HG03457 (cell line): ENCODE data around the gene GGT1.
A peak's percentile ranks its signal among the peaks of the same experiment; 100 is the strongest.
"Not testable (repeated sequence)": the region's sequence is repeated elsewhere in the genome, so short reads cannot be mapped to it uniquely, and the experiment has no call there.

Experiments used
- ATAC-seq: cut with Tn5 transposase; IDR thresholded peaks from one replicate; pipeline ENCODE4 v1.9.1; 2021; ENCODE audit warnings: moderate number of reproducible peaks; ENCODE audit not compliant: unreplicated experiment

Gene GGT1

DNA sequence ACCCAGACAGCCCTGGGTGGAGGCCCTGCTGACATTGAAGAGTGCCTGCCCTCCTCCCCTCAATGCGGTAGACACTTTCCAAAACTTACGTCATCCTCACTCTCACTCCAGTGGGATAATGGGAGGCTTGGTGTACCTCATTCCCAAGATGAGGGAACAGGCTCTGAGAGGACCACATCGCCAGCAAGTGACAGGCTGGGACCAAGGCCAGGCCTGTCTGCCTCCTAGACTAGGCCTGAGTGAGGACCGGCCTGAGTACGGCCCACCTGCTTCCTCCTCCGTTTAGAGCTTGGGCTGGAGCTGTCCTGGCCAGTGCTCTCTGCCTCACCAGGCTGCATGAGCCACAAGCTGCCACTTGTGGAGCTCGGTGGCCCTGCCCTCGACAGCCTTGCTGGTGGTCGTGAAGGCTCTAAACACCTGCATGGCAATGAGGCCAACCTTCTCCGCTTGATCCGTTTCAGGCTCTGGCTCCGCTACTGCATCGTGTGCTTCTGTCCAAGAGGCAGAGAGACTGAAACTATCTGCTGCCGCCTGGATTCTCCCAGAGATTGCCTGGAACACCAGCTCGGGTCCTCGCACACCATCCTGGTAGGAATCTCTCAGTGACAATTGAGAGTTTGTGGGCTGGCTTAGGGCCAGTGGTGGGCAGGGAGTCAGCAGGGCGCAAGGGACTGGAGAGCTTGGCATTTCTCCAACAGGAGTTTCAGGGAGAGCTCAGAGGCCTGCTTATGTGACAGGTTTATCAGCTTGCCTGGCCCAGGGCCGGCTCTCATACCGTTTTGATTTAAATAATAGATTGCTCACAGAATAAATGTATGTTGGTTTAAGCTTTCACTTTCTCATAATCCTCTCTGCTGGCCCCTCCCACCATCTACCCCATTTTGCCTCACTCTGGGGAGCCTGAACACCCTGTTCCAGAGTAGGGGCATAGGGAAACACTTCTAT is 19.5 kb upstream of the GGT1 start:
- ATAC-seq, result no peak

DNA sequence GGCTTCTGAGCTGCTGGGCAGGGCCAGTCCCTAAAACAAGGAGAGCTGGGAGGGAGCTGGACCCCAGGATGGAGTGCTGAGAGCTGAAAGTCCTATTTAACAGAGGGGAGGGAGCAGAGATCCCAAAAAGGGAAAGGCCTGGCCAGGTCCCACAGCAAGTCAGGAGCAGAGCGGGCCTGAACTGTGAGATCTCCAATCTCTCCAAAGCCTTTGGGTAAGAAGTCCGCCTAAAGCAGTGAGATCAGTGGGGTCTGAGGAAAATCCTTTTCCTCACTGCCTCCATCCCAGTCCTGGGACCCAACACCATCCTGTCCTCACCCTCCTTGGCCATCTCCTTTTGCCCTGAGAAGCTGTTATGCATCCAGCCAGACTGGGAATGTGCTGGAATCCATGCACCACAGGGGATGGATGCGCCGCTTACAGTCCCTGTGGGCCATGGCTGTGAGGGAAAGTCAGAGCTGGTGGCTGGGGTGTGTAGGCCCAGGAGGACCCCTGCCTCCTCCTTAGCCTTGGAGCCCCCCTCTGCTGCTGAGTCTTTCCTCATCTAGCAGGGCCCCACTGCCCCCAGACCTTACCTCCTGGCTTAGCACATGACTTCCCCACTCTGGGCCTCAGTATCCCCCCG is 18.7 kb upstream of the GGT1 start:
- ATAC-seq, result no peak

DNA sequence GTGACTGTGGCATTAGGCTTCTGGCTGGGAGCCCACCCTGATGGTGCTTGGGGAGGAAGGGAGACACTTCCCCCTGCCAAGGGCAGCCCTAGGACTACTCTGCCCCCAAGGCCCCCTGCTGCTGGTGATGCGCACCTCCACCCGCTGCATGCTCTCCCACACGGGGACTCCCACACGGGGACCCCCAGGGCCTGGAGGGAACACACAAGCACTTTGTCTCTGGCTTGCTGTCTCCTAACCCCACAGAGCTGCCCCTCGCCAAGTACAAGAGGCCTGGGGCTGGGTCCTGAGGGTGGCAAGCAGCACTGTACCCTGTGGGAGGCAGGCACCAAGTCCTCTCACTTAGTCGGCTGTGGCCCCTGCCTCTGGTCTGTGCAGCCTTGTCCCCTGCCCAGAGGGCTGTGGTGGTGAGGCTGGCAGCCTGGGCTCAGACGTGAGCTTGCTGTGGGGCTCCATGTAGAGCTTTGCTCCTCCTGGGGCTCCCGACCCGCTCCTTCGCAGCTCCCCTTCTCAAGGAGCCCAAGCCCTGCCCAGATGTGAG is 18.1 kb upstream of the GGT1 start:
- ATAC-seq, result no peak

DNA sequence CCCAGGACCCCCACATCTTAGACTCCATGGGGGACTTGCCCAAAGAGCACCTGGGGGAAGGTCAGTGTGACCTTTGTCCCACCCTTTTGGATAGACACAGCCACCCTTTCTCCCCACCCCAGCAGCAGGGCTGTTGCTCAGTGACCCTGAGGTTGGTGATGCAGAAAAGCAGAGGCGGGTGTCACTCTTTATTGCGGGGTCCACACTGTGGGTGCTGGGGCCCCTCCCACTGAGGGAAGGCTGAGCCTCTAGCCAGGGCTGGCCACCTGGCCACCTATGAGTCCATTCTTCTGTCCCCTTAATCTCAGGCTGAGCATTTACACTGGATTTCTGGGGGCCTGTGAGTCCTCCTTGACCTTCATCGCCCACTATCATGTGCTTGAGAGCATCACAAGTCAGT is 17.5 kb upstream of the GGT1 start:
- ATAC-seq, result no peak

DNA sequence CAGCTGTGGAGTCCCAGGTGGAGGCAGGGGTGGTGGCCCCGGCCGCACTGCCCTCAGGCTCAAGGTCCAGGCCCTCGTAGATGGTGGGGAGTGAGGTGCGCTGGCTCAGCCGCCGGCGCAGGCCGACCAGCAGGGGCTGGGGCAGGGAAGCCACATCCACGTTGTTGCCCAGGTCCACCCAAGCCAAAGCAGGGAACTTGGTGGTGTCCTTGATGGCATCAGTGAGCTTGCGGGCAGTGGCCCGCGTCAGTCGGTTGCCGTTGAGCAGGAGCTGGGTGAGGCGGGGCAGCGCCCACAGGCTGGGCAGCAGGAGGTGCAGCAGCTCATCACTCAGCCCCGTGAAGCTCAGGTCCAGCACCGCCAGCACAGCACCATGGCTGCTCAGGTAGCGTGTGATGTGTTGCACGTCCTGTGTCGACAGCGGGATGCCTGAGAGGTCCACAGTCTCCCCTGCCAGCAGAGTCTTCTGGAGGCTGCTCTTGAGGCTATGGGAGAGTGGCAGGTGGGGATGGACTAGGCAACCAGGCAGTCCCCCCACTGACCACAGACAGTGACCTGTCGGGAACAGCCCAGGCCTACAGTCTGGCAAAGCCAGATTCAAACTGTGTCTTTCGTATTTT is 17.0 kb upstream of the GGT1 start:
- no peak for ATAC-seq

DNA sequence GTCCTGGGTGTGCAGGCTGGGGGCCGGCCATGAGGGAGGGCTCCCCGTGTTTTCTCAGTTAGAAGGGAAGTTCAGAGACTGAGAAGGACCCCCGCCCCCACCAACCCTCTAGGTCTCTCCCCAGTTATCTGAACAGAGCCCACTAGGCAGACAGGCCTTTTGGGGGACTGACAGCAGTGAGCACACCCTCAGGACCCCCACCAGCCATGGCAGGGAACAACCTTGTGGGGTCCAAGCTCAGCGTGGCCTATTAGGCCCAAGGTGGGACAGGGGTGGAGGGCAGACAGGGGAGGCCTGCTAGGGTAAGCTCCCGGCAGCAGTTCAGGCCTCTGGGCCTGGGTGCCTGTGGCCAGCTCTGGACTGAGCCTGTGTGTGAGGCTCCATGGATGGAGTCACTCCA is 15.7 kb upstream of the GGT1 start:
- ATAC-seq, result no peak

DNA sequence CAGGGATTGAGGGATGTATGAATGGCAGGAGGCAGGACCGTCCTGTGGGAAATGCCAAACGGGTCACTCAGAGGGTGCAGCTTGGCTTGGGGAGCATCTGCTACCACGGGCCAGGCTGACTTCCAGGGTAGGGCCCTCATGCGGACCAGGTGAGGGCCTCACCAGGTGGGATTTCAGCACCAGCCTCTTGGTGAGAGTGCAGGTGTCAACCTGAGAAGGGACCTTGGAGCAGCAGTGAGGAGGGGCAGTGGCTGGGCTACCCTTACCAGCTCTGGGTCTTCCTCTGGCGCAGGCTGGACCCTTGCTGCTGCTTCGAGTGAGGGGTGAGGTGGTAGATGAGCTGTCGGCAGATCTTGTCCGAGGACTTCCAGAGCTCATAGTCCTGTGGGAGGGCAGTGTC is 15.0 kb upstream of the GGT1 start:
- no peak for ATAC-seq

DNA sequence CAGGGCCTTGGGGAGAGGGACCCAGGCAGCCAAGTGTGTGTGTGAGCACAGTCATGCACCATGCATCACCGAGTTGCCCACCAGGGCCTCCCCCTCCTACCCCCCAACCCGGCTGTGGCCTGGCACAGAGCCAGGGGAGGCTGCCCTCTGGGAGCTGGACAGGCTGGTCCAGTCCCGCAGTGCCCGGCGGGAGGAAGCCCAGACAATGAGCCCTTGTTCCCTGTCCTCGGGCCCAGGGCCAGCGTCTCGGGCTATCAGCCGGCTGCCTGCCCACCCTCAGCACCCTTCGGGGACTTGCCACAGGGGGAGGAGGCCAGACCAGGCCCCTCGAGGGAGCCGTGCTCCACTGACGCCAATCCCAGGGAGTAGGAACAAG is 14.6 kb upstream of the GGT1 start:
- ATAC-seq, result no peak

DNA sequence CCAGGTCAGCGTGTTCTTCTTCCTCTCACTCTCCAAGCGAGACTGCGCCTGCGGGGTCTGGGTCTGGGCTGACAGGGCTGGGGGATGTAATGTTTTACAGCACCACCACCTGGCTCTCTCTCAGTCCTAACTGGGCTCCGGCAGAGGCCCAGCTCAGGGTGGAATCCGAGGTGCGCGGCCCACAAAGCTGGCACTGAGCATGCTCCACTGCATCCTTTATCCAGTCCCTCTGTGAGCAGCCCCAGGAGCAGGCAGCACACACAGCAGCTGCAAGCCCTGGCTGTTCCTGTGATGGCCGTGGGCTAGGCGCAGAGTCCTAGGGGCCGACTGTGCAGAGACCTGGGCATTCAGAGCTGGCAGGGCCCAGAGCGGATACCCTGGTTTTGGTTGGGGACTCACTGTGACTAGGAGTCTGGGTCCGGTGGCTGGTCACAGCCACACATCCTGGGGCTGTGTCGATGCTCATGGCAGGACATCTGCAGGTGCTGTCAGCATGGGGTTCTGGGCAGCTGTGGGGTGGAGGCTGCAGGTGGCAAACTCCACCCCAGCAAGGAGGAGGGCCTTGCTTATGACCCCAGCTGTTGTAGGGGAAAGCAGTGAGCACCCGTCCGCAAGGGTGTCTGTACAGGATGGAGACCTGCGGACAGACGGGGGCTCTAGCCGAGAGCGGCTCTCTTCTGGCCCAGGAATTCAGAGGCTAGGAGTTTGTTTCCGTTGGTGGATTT is 14.1 kb upstream of the GGT1 start:
- ATAC-seq, result no peak

DNA sequence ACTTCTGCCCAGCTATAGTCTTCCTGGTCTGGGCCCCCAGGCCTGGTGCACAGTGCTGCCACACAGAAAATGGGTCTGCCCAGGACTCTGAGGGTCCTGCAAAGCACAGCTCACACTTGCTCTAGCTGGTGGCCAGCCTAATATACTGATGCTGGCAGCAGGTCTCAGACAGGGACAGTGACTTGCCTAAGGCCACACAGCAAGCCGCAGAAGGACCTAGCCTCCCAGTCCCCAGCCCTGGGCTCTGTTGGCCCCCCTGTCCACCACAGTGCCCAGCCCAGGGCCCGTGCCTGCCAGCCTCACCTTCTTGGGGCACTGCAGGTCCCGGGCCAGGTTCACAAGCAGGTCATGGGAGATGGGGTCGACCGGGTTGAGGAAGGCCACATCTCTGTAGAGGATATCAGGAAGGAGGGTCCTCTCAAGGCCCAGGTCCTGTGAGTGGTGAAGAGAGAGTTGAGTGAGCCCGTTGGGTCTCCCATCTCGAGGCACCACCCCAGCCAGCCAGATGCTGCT is 13.4 kb upstream of the GGT1 start:
- no peak for ATAC-seq

DNA sequence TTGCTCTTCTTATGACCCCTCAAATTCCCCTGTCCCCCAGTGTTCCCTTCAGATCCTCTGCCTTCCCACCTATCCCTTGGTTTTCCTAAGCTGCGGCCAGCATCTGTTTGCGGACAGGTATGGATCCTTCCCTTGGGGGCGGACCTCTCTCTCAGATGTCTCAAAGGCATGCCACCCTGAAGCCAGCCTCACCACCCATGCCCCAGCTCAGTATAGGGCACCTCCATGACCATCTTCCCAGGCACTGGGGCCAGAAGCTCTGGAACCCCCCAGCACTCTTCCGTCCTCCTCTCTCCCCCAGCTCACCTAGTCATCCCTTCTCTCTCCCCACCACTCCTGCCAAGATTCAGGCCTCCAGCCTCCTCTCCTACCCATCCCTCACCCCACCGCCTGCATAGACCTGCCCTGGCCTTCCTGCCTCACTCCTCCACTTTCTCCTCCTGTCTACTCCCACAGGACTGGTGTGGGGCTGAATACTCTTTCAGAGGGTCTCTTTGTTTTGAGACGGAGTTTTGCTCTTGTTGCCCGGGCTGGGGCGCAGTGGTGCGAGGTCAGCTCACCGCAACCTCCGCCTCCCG is 12.3 kb upstream of the GGT1 start:
- no peak for ATAC-seq

DNA sequence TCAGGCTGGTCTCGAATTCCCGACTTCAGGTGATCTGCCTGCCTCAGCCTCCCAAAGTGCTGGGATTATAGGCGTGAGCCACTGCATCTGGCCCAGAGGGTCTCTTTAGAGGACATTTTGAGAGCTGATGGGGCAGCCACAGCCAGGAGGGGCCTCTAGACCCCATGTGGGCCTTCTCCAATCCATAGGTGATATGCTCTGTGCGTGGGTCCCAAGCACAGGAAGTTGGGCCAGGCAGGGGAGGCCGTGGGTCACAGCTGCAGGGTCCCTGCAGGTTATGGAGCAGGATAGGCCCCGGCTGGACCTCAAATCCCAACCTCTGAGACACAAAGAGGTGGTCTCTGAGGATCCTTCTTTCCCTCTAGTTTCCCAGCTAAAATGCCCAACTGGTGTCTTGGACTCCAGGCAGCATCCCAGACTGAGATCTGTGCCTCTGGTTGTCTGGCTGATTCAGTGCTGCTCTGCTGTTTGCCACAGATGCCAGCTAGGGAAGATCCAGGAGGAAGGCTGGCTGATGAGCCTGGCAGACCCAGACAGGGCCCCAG is 11.6 kb upstream of the GGT1 start:
- no peak for ATAC-seq

DNA sequence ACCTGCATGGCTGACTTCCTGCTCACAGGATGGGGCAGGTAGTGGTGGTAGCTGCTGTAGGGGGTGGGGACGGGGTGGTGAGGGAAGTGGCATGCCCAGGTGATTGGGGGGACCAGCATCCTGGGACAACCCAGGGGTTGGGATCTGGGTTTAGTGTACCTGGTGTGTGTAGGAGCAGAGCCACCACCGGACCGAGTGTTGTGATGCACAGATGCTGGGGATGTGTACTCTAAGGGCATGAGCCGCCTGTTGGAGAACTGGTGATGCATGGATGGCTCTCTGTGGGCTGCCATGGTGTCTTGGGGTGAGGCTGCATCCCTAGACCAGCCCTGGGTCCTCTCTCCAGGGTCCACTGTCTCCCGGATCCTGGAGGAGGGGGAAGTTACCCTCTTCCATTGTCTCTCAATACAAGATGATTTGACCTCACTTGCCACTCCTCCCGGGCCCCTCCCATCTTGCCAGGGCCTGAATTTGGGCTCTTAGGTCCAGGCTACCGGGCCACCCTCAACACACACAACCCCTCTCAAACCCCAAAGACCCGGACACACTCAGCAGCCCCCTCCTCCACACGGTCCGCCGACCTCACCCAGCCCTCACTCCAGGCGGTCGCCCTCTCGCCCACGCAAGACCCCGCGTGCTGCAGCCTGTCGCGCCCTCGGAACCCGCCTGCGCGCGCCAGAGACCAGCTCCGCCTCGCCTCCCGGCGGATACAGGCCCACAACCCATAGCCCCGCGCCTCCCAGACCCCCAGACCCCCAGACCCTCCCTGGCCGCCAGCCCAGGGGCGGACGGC is 10.7 kb upstream of the GGT1 start:
- ATAC-seq, result no peak

DNA sequence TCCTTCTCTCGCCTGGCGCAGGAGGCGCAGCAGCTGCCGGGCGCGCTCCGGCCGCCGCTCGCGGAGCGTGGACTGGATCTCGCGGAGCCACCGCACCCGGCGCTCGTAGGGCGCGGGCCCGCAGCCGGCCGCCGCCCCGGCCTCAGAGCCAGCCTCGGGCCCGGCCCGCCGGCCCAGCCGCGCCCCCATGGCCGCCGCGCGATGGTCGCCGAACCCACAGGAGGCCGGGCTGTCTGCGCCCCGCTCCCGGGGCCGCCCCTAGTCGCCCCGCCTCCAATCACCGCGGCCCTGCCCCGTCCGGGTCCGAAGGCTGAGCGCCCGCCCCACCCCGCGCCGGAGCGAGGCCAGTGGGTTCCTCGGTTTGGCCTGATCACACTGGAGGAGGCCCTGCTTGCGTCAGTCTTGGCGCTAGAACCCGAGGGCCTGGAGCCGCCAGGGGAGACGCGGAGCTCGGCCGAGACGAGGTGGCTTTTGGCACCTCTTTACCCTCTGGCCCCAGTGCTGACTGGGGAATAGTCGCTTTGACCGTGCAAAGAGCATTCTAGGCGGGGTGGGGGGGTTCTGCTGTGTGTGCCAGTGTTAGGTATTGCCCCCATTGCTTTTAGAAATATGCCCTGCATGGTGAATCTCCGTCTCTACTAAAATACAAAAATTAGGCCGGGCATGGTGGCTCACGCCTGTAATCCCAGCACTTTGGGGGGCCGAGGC is 10.0 kb upstream of the GGT1 start, which contains the start of gene LRRC75B:
TSS of gene LRRC75B (minus strand) at position 223 of the 708 bp plus-strand sequence. CDS start at position 189, 34 bp downstream.
- peak; percentile 54 for ATAC-seq

DNA sequence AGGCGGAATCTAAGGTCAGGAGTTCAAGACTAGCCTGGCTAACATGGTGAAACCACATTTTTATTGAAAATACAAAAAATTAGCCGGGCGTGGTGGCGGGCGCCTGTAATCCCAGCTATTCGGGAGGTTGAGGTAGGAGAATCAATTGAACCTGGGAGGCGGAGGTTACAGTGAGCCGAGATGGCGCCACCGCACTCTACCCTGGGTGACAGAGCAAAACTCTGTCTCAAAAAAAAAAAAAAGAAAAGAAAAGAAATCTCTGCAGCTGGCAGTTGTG is 9.5 kb upstream of the GGT1 start:
- not testable (repeated sequence) for ATAC-seq

DNA sequence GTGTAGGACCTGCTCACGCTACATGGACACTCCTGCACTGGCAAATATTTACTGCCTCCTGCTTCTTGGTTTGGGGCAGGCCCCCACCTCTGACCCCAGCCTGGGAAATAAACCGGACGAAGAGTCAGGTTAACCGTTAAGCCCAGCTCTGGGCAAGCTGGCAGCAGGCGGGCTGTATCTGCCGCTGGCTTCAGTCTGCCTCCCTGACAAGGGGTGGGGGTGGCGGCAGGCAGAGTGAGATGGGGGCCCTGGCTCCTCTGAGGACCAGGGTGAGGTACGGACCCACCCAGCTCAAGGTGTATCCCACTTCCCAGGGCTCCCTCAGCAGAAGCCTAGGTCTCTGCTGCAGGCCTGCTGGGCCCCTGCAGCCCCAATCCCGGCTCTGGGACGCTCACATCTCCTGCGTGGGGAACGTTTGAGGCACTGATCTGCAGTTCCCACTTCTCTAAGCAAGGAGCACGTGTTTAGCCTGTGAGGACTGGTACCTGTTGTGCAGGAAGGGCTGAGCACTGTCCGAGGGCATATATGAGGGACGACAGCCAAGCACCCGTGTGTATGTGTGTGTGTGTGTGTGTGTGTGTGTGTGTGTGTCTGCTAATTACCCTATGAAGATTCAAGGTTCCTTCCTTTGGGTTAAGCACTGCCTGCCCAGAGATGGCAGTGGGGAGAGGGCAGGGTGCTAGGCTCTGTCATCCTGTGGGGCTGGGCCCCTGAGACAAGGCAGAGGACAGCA is 9.0 kb upstream of the GGT1 start:
- no peak for ATAC-seq

DNA sequence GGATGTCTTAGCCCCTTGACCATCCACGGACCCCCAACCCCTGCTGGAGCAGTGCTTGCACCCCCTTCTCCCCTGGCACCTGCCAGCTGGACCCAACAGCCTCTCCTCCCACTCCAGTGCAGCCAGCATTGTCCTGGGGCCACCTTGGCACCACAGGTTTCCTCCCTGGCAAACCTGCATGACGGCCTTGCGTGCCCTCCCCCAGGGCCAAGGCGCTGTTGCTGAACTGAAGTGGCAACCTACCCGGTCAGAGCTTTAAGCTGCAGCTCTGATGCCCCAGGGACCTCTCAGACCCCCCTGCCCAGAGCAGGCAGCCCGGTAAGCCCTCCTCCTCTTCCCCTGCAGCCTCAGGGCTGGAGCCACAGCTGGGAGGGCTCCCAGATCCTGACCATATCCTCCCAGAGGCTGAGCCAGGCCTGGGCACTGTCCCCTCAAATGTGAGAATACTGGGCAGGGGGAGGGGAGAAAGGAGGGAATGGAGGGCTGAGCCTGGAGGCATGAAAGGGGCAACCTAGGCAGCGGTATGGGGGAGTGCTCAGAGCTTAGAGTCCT is 8.3 kb upstream of the GGT1 start:
- ATAC-seq, result no peak

DNA sequence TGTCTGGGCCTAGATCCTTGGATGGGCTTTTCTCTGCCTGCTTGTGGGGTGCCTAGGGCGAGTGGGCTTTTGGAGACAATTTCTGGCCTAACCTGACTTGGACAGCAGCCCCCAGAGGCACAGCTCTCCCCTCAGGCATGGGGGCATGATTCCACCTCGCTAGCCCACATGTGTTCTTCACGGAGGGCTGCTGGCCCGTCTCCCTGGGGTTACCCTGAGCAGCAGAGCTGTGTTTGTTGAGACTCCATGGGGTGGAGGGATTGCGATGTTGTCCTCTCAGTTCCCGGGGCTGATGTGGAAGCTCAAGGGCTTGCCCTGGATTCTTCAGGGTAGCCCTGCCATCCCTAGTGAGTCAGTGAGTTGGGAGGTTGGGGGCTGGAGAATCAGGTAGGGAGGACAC is 7.8 kb upstream of the GGT1 start:
- ATAC-seq, result no peak
